H1 (cell line): ENCODE measurements around the gene PBLD. TPM values are rescaled to one million over a fixed set of nuclear protein-coding genes. Genes with fewer than 3 reads are reported as not detected.
A peak's percentile ranks its signal among the peaks of the same experiment; 100 is the strongest.

ENCODE experiments used
- CTCF ChIA-PET: fragments of 300-600 bp; sonication (Branson Sonifier 250); formaldehyde crosslinking; loops from one replicate; lab custom pipeline; 2021; ENCODE audit not compliant: partially characterized antibody; lab: Charles Lee
- POLR2A ChIA-PET: fragments of 300-600 bp; sonication (Branson Sonifier 250); formaldehyde crosslinking; loops from one replicate; lab custom pipeline; 2021; ENCODE audit warnings: inconsistent platforms; ENCODE audit not compliant: partially characterized antibody; lab: Charles Lee
- DNase-seq, 2 experiments: peaks; one replicate each; pipeline versions ENCODE4 v3.0.0 to v3.0.0-alpha.2; 2010 to 2022; ENCODE audit warnings: low spot score in 2 of 2, low read depth in 1 of 2, mixed read lengths in 1 of 2
- FAIRE-seq: peaks from 2 replicates; lab custom pipeline; 2011; peaks lifted over from hg19 to GRCh38; lab: Jason Lieb, UNC
- H2AFZ ChIP-seq: 2 replicates; pipeline ENCODE4 v1.8.1; 2012; ENCODE audit warnings: low read length, inconsistent platforms
- H2AK5ac ChIP-seq: 2 replicates; pipeline ENCODE4 v1.6.1; 2013; ENCODE audit warnings: low read depth, low read length
- H2BK120ac ChIP-seq: replicated peaks from 2 replicates; pipeline ENCODE3; 2013; ENCODE audit warnings: low read depth, low read length, inconsistent platforms
- H2BK12ac ChIP-seq: 2 replicates; pipeline ENCODE4 v1.6.1; 2013; ENCODE audit warnings: low read depth, low read length
- H2BK15ac ChIP-seq: 2 replicates; pipeline ENCODE4 v1.6.1; 2013; ENCODE audit warnings: low read length
- H2BK20ac ChIP-seq: 2 replicates; pipeline ENCODE4 v1.6.1; 2013; ENCODE audit warnings: low read length
- H2BK5ac ChIP-seq: 2 replicates; pipeline ENCODE4 v1.6.1; 2013; ENCODE audit warnings: low read depth, low read length
- H3K14ac ChIP-seq: 2 replicates; pipeline ENCODE4 v1.6.1; 2013; ENCODE audit warnings: inconsistent platforms; ENCODE audit not compliant: insufficient read length
- H3K18ac ChIP-seq: 2 replicates; pipeline ENCODE4 v1.6.1; 2013; ENCODE audit warnings: low read length; ENCODE audit errors: extremely low read depth
- H3K23ac ChIP-seq: 2 replicates; pipeline ENCODE4 v1.6.1; 2013; ENCODE audit warnings: inconsistent platforms; ENCODE audit not compliant: insufficient read length
- H3K23me2 ChIP-seq: 2 replicates; pipeline ENCODE4 v1.6.1; 2013; ENCODE audit warnings: low read depth, low read length
- H3K27ac ChIP-seq: 2 replicates; pipeline ENCODE4 v1.6.1; 2011; ENCODE audit warnings: low read depth, low read length, inconsistent platforms
- H3K27me3 ChIP-seq, 4 experiments: replicated peaks in 1 of 4; 1 replicate in 1 of 4; 2 replicates in 3 of 4; pipeline versions ENCODE4 v1.6.1 to v1.8.1; 2011 to 2013; ENCODE audit warnings: low read length in 3 of 4, mild to moderate bottlenecking in 3 of 4, inconsistent platforms in 2 of 4, mixed read lengths in 2 of 4, moderate library complexity in 1 of 4; ENCODE audit not compliant: control insufficient read depth in 3 of 4, insufficient read depth in 3 of 4; ENCODE audit errors: extremely low read depth in 1 of 4
- H3K36me3 ChIP-seq, 4 experiments: 2 replicates each; pipeline versions ENCODE4 v1.6.1 to v1.8.1; 2011 to 2013; ENCODE audit warnings: mild to moderate bottlenecking in 4 of 4, low read length in 3 of 4, moderate library complexity in 2 of 4, control low read depth in 1 of 4, inconsistent platforms in 1 of 4; ENCODE audit not compliant: insufficient read depth in 4 of 4, control insufficient read depth in 2 of 4
- H3K4ac ChIP-seq: replicated peaks from 2 replicates; pipeline ENCODE3; 2013; ENCODE audit warnings: low read length, low read depth, mixed read lengths, inconsistent platforms; ENCODE audit not compliant: insufficient read length
- H3K4me1 ChIP-seq, 4 experiments: replicated peaks in 1 of 4; 1 replicate in 1 of 4; 2 replicates in 3 of 4; pipeline versions ENCODE4 v1.6.1 to v1.8.1; 2011 to 2013; ENCODE audit warnings: low read length in 3 of 4, inconsistent platforms in 2 of 4, mixed read lengths in 1 of 4; ENCODE audit not compliant: insufficient read depth in 4 of 4, control insufficient read depth in 3 of 4
- H3K4me2 ChIP-seq, 2 experiments: 2 replicates each; pipeline versions ENCODE4 v1.6.1 to v1.8.1; 2011 to 2013; ENCODE audit warnings: low read depth in 2 of 2, low read length in 2 of 2, control low read depth in 1 of 2, inconsistent platforms in 1 of 2, mild to moderate bottlenecking in 1 of 2; ENCODE audit not compliant: insufficient read depth in 1 of 2
- H3K4me3 ChIP-seq, 4 experiments: fragments of 200-600, 300-600 bp in 1 of 4; sonication (generic), shearing (Covaris generic), sonication (Bioruptor Twin) in 1 of 4; 2 replicates each; pipeline versions ENCODE4 v1.5.1 to v1.8.1; 2011 to 2016; ENCODE audit warnings: low read length in 4 of 4, low read depth in 3 of 4, control low read depth in 2 of 4, inconsistent platforms in 2 of 4, mild to moderate bottlenecking in 2 of 4, mixed read lengths in 1 of 4, moderate library complexity in 1 of 4; ENCODE audit not compliant: insufficient read depth in 2 of 4; ENCODE audit errors: extremely low read depth in 1 of 4
- H3K56ac ChIP-seq: replicated peaks from 2 replicates; pipeline ENCODE3; 2013; ENCODE audit warnings: low read depth, mild to moderate bottlenecking, mixed read lengths, low read length, inconsistent platforms; ENCODE audit not compliant: insufficient read length
- H3K79me1 ChIP-seq: 2 replicates; pipeline ENCODE4 v1.6.1; 2013; ENCODE audit warnings: low read depth, low read length, control low read depth
- H3K79me2 ChIP-seq, 2 experiments: 2 replicates each; pipeline versions ENCODE4 v1.6.1 to v1.8.1; 2012 to 2013; ENCODE audit warnings: low read length in 2 of 2, mild to moderate bottlenecking in 2 of 2, inconsistent platforms in 1 of 2; ENCODE audit not compliant: insufficient read depth in 2 of 2, control insufficient read depth in 1 of 2
- H3K9ac ChIP-seq, 4 experiments: replicated peaks in 1 of 4; 1 replicate in 1 of 4; 2 replicates in 3 of 4; pipeline versions ENCODE4 v1.6.1 to v1.8.1; 2011 to 2013; ENCODE audit warnings: low read depth in 3 of 4, low read length in 3 of 4, control low read depth in 2 of 4, mild to moderate bottlenecking in 2 of 4, moderate library complexity in 2 of 4, inconsistent platforms in 1 of 4; ENCODE audit errors: extremely low read depth in 1 of 4
- H3K9me3 ChIP-seq, 2 experiments: 2 replicates each; pipeline versions ENCODE4 v1.6.1 to v1.8.1; 2012 to 2013; ENCODE audit warnings: mild to moderate bottlenecking in 2 of 2, moderate library complexity in 2 of 2, control low read depth in 1 of 2, inconsistent platforms in 1 of 2, low read depth in 1 of 2, low read length in 1 of 2, mixed read lengths in 1 of 2; ENCODE audit not compliant: insufficient read depth in 2 of 2
- H4K20me1 ChIP-seq, 2 experiments: replicated peaks in 1 of 2; 2 replicates each; pipeline versions ENCODE3 to v1.8.1; 2011 to 2013; ENCODE audit warnings: inconsistent platforms in 2 of 2, low read length in 2 of 2, mild to moderate bottlenecking in 1 of 2; ENCODE audit not compliant: insufficient read depth in 2 of 2, control insufficient read depth in 1 of 2
- H4K5ac ChIP-seq: 2 replicates; pipeline ENCODE4 v1.6.1; 2013; ENCODE audit warnings: low read length, low read depth, mixed read lengths, inconsistent platforms; ENCODE audit not compliant: insufficient read length
- H4K8ac ChIP-seq: 2 replicates; pipeline ENCODE4 v1.8.0; 2013; ENCODE audit warnings: mild to moderate bottlenecking, moderate library complexity, low read length, inconsistent platforms; ENCODE audit not compliant: insufficient read depth; ENCODE audit errors: extremely low read depth
- H4K91ac ChIP-seq: replicated peaks from 2 replicates; pipeline ENCODE3; 2013; ENCODE audit warnings: low read length, mixed read lengths, inconsistent platforms; ENCODE audit not compliant: insufficient read length
- GTF2F1 ChIP-seq: IDR thresholded peaks from 2 replicates; pipeline ENCODE4 v1.6.1; 2012; ENCODE audit warnings: low read depth, low read length, improper control_type of control experiment, borderline replicate concordance
- RAD21 ChIP-seq, 2 experiments: IDR thresholded peaks in 1 of 2; conservative IDR thresholded peaks in 1 of 2; 2 replicates each; pipeline ENCODE4 v1.6.1; 2011; ENCODE audit warnings: low read depth in 2 of 2, low read length in 2 of 2, improper control_type of control experiment in 1 of 2, inconsistent platforms in 1 of 2, mild to moderate bottlenecking in 1 of 2, moderate library complexity in 1 of 2
- SAP30 ChIP-seq: fragments of 300-600 bp; sonication (generic); IDR thresholded peaks from 2 replicates; pipeline ENCODE4 v1.7.1; 2012; ENCODE audit warnings: low read length, moderate library complexity, mild to moderate bottlenecking, inconsistent platforms; ENCODE audit not compliant: insufficient read depth, insufficient replicate concordance
- SRF ChIP-seq: IDR thresholded peaks from 2 replicates; pipeline ENCODE4 v1.6.1; 2011; ENCODE audit warnings: mild to moderate bottlenecking, low read depth, low read length, moderate library complexity
- WGBS, 2 experiments: shearing (Covaris generic) in 1 of 2; methylation state at CpG; one replicate each; pipeline versions ENCODE4 v1.1.6 to v1.1.7; 2013 to 2015; ENCODE audit warnings: low lambda C conversion rate in 2 of 2, mixed read lengths in 2 of 2, inconsistent platforms in 1 of 2, low coverage in 1 of 2, missing lambda C conversion rate in 1 of 2; ENCODE audit not compliant: insufficient replicate concordance in 2 of 2, insufficient coverage in 1 of 2, insufficient read length in 1 of 2; ENCODE audit errors: extremely low coverage in 1 of 2, missing lambda C conversion rate in 1 of 2; 5-methylcytosine and 5-hydroxymethylcytosine counted together
- polyA plus RNA-seq, 7 experiments: library from polyadenylated mRNA; depleted of rRNA in 3 of 7; stranded (reverse) in 5 of 7; unstranded in 2 of 7; fragments of >200 nt in 5 of 7; fragments of 200-250 nt in 2 of 7; gene quantifications; 1 replicate in 5 of 7; 2 replicates in 1 of 7; 4 replicates in 1 of 7; pipeline versions ENCODE4 v1.2.1 to v1.2.3, GENCODE V29; 2011 to 2013; ENCODE audit warnings: missing spikeins in 2 of 7, mixed read lengths in 2 of 7
- total RNA-seq: library from RNA; stranded (reverse); fragmentation: NEBNext Ultra II Directional; extraction: Animal tissue kit (Norgen Biotek cat#: 25700); gene quantifications from 2 replicates; pipeline ENCODE4 v1.2.1, GENCODE V29; 2021

Gene PBLD
- total and polyA plus RNA-seq, 2 of the 8 experiments (the other 6 are each of a cell fraction or from before 2014, with no cell fraction given): 0.56 to 2.0 TPM

- Histone ChIP-seq H3K27ac (peak overlapping the region; percentile 99), H3K23ac (no peak overlapping the region), H3K9ac (peak overlapping the region; percentile 66 to 100 (median 98)), H4K91ac (no peak overlapping the region), H2BK12ac (no peak overlapping the region; the same call in 1 of the 2 replicates), H3K23me2 (peaks cover 4% of the 10 kb centered on the region; the same call in 1 of the 2 replicates), H4K8ac (peak overlapping the region; percentile 100; the same call in 1 of the 2 replicates), H3K4me2 (peak overlapping the region; percentile 83 to 88), H3K4me3 (peak overlapping the region; percentile 95 to 99 (median 98)), H3K79me2 (peaks cover 40 to 70% of the 10 kb centered on the region in 2 experiments), H2BK5ac (0 out of 2 replicates have a peak overlapping the region, but pooled peaks have one; percentile 97), H2AFZ (no peak overlapping the region), H3K36me3 (peaks cover 0 to 25% (median 1%) of the 10 kb centered on the region in 4 experiments; a peak in 2 of 8 replicates), H3K27me3 (no peaks in the 10 kb centered on the region; a peak in 1 of 7 replicates), H3K79me1 (no peaks in the 10 kb centered on the region), H3K56ac (peak overlapping the region; percentile 54), H2BK15ac (no peak overlapping the region), H2BK120ac (peak overlapping the region; percentile 24), H3K9me3 (no peaks in the 10 kb centered on the region), H3K4ac (no peak overlapping the region), H3K18ac (no peak overlapping the region; the same call in 1 of the 2 replicates), H2AK5ac (no peak overlapping the region), H2BK20ac (no peak overlapping the region), H3K14ac (no peak overlapping the region), H3K4me1 (peaks cover 0 to 5% (median 4%) of the 10 kb centered on the region in 4 experiments; a peak in 4 of 7 replicates), H4K5ac (peak overlapping the region; percentile 83), H4K20me1 (peaks cover 24 to 26% of the 10 kb centered on the region in 2 experiments)
- FAIRE-seq: no peak
- DNase-seq: no peak
- TF ChIP-seq SRF (no peak), GTF2F1 (no peak), SAP30 (peak; percentile 83), RAD21 (IDR thresholded peaks at IDR 0.05 in 1 of 2, conservative IDR thresholded peaks at IDR 0.05 in 1 of 2; ENCODE audit: low read depth in 2 of 2, low read length in 2 of 2) (no peak)
- ChIA-PET CTCF (interaction anchor here (0.6 to 1.6 kb wide), 7 partner anchors 11 to 143 kb away, joined by 3 to 5 read pairs (median 4); no protein-coding TSS in a partner anchor), POLR2A (interaction anchor here (0.7 to 6.7 kb wide), 42 partner anchors 11 to 623 kb away, joined by 3 to 141 read pairs (median 4); partner anchors contain the start of genes ATOH7, DDX21, DDX50 and DNA2)
- WGBS, 2 experiments: 2% methylated on average over 10 of the region's 10 CpGs; no CpG with 5 or more reads in 1 of the 2 experiments
Observed at GRCh38 chr10:68333058-68333395, 299 bp upstream of the PBLD start.
